ENCODE results near the gene NBPF12. TPM values are rescaled to one million over a fixed set of nuclear protein-coding genes. Genes with fewer than 3 reads are reported as not detected.
"Not testable (repeated sequence)": the region's sequence is repeated elsewhere in the genome, so short reads cannot be mapped to it uniquely, and the experiment has no call there.

The NBPF12 gene, protein sequence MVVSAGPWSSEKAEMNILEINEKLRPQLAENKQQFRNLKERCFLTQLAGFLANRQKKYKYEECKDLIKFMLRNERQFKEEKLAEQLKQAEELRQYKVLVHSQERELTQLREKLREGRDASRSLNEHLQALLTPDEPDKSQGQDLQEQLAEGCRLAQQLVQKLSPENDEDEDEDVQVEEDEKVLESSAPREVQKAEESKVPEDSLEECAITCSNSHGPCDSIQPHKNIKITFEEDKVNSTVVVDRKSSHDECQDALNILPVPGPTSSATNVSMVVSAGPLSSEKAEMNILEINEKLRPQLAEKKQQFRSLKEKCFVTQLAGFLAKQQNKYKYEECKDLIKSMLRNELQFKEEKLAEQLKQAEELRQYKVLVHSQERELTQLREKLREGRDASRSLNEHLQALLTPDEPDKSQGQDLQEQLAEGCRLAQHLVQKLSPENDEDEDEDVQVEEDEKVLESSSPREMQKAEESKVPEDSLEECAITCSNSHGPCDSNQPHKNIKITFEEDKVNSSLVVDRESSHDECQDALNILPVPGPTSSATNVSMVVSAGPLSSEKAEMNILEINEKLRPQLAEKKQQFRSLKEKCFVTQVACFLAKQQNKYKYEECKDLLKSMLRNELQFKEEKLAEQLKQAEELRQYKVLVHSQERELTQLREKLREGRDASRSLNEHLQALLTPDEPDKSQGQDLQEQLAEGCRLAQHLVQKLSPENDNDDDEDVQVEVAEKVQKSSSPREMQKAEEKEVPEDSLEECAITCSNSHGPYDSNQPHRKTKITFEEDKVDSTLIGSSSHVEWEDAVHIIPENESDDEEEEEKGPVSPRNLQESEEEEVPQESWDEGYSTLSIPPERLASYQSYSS (N-terminal part only)
- 10 to 100 TPM in 1 of 2 donors, 1 to 10 TPM in 1; 8.9 to 16.4 TPM for total RNA-seq

DNA sequence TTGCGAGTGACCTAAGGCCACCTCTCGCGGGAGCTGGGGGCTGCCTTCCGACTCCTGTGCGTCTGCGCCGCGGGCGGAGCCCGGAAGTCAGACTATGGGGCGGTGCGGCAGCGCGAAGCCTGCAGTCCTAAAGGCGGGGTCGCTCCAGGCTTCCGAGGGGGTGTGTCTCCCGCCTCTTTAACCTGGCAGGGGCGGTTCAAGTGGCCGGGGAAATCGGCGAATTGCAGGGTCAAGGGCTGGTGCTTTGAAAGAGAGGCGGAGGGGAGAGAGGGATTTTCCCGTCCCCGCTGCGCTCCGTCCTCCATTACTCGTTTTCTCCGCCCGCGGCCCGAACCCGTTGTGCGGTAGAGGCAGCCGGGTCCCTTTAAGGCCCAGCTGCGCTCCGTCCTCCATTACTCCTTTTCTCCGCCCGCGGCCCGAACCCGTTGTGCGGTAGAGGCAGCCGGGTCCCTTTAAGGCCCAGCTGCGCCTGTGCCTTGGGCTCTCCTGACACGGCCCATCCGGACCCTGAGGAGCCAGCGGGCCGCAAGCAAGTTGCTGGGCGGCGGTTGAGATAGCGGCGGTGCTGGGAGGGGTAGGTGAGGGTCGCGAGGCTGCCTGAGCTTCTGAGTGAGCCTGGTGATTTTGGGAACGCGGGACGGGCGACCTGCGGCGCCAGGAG is at the start of gene NBPF12:
Gene NBPF12, plus strand, starts transcription at position 83 of the 661 bp plus-strand sequence. CDS start 21,820 bp downstream, outside the sequence.
- H3K9me3 Mint-ChIP-seq; H3K27me3 Mint-ChIP-seq; H3K4me1 Mint-ChIP-seq; H3K36me3 Mint-ChIP-seq (ENCODE audit: low read depth): not testable (repeated sequence)
- peak; percentile 97 for ATAC-seq (replicated peaks)
- H3K4me3 Mint-ChIP-seq: peak within 1 kb of the TSS; percentile 78
- H3K27ac Mint-ChIP-seq: peak within 1 kb of the TSS; percentile 82

DNA sequence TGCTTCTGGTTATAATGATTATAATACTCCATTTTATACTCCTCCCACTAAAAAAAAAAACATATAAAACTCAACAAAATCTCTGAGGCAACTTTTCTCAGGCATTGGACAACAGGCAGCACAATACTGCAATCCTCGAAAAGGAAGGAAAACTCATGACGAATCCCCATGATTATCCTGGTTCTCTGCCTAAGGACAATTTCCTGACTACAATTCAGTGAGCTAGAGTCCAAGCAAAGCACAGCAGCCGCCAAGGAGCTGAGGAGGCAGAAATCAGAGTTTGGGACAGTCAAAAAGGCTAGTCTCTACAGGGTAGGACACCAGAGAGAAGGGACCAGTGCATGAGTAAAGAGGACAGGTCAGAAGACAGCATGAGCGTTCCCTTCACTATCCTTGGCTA is 46.8 kb upstream of the NBPF12 start:
- not testable (repeated sequence) for H3K9me3 Mint-ChIP-seq; ATAC-seq (replicated peaks); H3K4me3 Mint-ChIP-seq; H3K27me3 Mint-ChIP-seq; H3K27ac Mint-ChIP-seq; H3K4me1 Mint-ChIP-seq; H3K36me3 Mint-ChIP-seq (ENCODE audit: low read depth)

DNA sequence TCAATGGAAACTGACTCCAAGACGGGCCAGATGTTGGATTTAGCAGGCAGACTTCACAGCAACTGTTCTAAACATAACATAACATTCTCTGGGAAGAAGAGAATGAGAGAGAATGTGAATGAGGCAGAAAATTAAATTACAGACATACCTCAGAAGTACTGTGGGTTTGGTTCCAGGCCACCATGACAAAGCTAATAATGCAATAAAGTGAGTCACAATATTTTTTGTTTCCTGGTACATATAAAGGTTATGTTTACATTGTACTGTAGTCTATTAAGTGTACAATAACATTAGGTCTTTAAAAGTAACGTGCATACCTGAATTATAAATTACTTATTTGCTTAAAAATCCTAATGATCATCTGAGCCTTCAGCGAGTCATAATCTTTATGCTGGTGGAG is 45.8 kb upstream of the NBPF12 start:
- ATAC-seq (replicated peaks); H3K4me3 Mint-ChIP-seq; H3K4me1 Mint-ChIP-seq; H3K9me3 Mint-ChIP-seq; H3K36me3 Mint-ChIP-seq (ENCODE audit: low read depth); H3K27ac Mint-ChIP-seq; H3K27me3 Mint-ChIP-seq: not testable (repeated sequence)

DNA sequence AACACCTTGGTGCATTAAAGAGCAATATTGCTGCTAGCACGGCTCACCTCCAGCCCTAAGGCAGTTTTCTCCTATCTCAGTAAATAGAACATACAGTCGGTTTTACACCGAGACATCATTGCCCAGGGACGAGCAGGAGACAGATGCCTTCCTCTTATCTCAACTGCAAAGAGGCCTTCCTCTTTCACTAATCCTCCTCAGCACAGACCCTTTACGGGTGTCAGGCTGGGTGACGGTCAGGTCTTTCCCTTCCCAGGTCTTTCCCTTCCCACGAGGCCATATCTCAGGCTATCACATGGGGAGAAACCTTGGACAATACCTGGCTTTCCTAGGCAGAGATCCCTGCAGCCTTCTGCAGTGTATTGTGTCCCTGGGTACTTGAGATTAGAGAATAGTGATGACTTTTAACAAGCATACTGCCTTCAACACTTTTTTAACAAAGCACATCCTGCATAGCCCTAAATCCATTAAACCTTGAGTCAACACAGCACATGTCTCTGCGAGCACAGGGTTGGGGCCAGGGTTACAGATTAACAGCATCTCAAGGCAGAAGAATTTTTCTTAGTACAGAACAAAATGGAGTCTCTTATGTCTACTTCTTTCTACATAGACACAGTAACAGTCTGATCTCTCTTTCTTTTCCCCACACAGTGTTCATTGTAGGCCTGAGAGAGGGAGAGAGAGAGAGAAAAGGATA is 30.4 kb upstream of the NBPF12 start:
- H3K36me3 Mint-ChIP-seq (ENCODE audit: low read depth); H3K4me1 Mint-ChIP-seq; H3K27ac Mint-ChIP-seq; H3K4me3 Mint-ChIP-seq; H3K9me3 Mint-ChIP-seq; H3K27me3 Mint-ChIP-seq; ATAC-seq (replicated peaks): not testable (repeated sequence)

DNA sequence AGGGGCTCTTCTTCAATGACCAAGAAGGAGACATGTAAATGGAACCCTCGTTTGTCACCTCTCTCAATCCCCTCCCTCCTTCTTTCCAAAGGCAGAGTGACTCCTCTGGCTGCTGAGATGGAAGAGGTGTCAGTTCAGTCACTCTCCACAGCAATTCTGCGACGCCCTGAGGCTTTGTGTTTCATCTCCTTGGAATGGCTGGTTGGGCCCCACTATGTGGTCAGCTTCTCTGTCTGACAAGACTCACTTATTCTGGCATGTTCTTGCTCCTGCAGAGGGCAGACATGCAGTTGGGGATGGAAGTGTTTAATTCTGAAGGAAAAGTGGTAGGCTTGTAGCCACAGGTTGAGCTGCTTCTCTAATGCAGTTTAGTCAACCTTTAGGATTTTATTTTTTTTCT is 25.1 kb upstream of the NBPF12 start:
- H3K4me1 Mint-ChIP-seq; H3K36me3 Mint-ChIP-seq (ENCODE audit: low read depth); H3K4me3 Mint-ChIP-seq; H3K27ac Mint-ChIP-seq; ATAC-seq (replicated peaks); H3K9me3 Mint-ChIP-seq; H3K27me3 Mint-ChIP-seq: not testable (repeated sequence)

DNA sequence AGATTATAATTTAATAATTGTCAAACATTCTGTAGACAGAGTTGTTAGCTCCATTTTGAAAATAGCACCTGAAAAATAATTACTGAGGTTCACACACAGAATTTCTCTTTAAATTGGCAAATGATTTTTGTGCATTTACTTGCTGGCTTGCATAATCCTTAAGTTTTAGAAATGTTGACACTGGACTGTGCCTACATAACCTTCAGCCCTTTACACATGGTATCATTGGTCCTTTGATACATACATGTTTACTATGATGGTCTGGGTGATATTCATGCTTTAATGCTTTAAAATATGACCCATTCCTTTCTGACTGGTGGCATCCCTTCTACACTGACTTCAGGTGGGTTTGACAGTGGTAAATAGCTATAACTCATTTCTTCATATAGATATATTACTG is 17.3 kb upstream of the NBPF12 start:
- ATAC-seq (replicated peaks); H3K27me3 Mint-ChIP-seq; H3K4me1 Mint-ChIP-seq; H3K36me3 Mint-ChIP-seq (ENCODE audit: low read depth); H3K4me3 Mint-ChIP-seq; H3K9me3 Mint-ChIP-seq; H3K27ac Mint-ChIP-seq: not testable (repeated sequence)

DNA sequence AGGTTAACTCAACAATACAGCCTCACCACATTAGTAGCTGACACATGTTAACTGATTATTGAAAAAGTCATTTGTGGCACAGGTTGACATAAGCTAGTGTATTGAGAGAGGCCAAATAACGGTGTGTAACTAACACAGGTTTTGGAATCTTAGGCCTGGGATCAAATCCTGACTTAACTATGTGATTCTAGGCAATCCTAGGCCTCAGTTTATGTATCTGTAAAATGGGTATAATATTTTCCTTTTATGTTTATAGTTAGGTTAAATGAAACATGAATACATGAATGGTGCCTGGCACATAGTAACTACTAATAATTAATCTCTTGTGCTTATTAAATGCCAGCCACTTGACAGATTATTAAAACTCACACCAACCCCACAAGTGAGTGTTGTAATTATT is 15.5 kb upstream of the NBPF12 start:
- ATAC-seq (replicated peaks): not testable (repeated sequence)

DNA sequence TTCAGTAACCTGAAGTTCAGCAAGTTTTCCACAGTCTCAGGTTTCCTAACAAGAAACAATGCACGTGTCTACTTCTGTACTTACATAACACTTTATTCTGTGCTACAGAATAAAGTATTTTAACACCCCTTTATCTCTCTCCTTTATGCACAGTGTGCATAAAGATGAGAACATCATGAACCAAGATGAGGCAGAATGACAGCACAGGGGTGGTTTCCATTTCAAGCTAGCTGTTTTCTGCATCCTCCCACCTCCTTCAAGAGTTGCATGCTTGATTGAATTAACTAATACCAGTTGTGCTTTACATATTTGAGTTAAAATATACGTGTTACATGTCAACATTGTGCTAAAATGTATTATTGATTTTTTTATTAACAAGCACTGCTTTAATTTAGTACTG is 14.0 kb upstream of the NBPF12 start:
- not testable (repeated sequence) for H3K4me3 Mint-ChIP-seq; H3K27ac Mint-ChIP-seq; H3K9me3 Mint-ChIP-seq; H3K27me3 Mint-ChIP-seq; ATAC-seq (replicated peaks); H3K4me1 Mint-ChIP-seq; H3K36me3 Mint-ChIP-seq (ENCODE audit: low read depth)

More for the DNA sequence above, 15.5 kb upstream of the NBPF12 start:
- not testable (repeated sequence) for H3K4me3 Mint-ChIP-seq; H3K27me3 Mint-ChIP-seq; H3K9me3 Mint-ChIP-seq; H3K27ac Mint-ChIP-seq; H3K4me1 Mint-ChIP-seq; H3K36me3 Mint-ChIP-seq (ENCODE audit: low read depth)

DNA sequence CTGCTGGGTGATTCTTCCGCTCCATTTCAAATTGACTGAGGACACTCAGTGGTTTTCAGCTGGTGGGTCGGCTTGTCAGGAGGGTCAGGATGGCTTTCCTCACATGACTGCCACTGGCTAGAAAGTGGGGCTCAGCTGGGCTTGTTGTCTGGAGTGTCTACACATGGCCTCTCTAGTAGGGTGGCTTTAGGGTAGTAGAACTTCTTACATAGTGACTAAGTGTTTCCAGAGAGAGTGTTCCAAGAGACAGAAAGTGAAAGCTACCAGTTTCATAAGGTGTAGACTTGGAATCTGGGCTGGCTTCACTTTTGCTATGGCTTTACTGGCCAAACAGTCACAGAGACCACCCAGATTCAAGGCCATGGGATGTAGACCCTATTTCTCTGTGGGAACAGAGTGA is 11.7 kb upstream of the NBPF12 start:
- ATAC-seq (replicated peaks); H3K9me3 Mint-ChIP-seq; H3K4me1 Mint-ChIP-seq; H3K4me3 Mint-ChIP-seq; H3K27me3 Mint-ChIP-seq; H3K36me3 Mint-ChIP-seq (ENCODE audit: low read depth); H3K27ac Mint-ChIP-seq: not testable (repeated sequence)

DNA sequence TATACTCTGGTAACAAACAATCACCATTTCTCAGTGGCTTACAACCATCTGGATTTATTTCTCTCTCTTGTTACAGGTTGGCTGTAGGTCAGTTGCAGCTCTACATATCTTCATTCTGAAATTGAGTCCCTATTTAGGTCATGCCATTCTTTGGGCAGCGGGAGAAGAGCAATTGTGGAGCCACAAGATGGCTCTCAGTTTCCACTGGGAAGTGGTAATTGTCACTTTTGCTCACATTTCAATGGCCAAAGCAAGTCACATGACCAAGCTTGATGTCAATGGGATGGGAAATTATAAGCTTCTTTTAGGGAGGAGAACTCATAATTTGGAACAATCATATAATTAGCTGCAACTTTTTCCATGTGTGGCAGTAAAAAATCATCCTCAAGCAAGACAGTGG is 7.9 kb upstream of the NBPF12 start:
- H3K27ac Mint-ChIP-seq; H3K9me3 Mint-ChIP-seq; H3K4me1 Mint-ChIP-seq; H3K36me3 Mint-ChIP-seq (ENCODE audit: low read depth); H3K27me3 Mint-ChIP-seq; ATAC-seq (replicated peaks); H3K4me3 Mint-ChIP-seq: not testable (repeated sequence)

DNA sequence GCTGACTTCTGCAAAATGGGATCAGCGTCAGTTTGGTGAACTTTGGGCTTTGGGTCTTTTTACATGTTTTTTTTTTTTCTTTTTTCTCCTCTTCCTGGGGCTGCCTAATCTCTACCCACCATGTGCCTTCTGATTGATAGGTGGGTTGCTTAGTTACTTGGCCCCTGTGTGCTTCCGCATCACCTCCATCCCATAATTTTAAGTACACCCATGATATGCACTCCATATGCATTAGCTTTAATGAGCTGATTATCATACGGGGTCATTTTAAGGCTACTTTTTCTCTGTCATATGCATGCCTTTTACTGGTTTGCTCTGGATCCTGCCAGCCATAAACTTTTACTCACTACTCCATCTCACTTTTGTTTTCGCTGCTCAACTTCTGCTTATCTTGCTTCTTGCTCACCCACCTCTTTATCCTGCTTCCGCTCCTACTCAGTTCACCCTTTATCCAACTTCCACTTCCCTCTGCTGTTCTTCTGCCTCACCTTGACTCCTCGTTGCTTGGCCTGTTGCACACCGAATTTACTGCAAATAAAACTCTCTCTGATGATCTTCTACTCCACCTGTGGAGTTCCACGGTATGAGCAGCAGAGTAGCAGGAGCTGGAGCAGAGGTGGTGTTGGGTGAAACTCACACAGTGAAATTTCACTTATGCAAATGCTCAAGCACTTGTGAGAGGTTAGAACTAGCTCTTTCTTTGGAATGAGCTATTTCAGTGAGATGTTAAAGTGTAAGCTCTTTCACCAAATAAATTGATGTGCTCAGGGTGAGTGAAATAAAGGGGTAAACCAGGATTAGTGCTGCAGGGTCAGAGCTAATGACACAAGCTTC is 3.5 kb upstream of the NBPF12 start:
- H3K27me3 Mint-ChIP-seq; ATAC-seq (replicated peaks); H3K36me3 Mint-ChIP-seq (ENCODE audit: low read depth); H3K4me1 Mint-ChIP-seq; H3K27ac Mint-ChIP-seq; H3K9me3 Mint-ChIP-seq: not testable (repeated sequence)
- peak overlapping the region; percentile 18 for H3K4me3 Mint-ChIP-seq

DNA sequence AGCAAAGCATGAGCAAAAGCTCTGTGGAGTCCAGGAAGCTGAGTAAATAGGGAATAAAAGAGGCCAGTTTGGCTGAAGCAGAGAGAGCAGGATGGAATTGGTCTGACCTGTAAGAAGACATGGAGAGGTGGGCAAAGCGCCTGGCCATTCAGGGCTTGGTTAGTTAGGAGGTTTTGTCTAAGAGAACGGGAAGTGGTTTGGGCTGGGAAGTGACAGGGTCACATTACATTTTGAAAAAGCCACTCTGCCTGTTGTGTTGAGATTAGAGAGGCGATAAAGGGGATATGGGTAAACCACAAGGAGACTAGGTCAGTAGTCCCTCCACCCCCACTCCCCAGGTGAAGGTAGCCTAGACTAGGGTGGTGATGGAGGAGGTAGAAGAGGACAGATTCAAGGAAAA is 662 bp upstream of the NBPF12 start:
- ATAC-seq (replicated peaks); H3K9me3 Mint-ChIP-seq; H3K36me3 Mint-ChIP-seq (ENCODE audit: low read depth); H3K27me3 Mint-ChIP-seq; H3K27ac Mint-ChIP-seq; H3K4me1 Mint-ChIP-seq: not testable (repeated sequence)
- H3K4me3 Mint-ChIP-seq: peak overlapping the region; percentile 56

DNA sequence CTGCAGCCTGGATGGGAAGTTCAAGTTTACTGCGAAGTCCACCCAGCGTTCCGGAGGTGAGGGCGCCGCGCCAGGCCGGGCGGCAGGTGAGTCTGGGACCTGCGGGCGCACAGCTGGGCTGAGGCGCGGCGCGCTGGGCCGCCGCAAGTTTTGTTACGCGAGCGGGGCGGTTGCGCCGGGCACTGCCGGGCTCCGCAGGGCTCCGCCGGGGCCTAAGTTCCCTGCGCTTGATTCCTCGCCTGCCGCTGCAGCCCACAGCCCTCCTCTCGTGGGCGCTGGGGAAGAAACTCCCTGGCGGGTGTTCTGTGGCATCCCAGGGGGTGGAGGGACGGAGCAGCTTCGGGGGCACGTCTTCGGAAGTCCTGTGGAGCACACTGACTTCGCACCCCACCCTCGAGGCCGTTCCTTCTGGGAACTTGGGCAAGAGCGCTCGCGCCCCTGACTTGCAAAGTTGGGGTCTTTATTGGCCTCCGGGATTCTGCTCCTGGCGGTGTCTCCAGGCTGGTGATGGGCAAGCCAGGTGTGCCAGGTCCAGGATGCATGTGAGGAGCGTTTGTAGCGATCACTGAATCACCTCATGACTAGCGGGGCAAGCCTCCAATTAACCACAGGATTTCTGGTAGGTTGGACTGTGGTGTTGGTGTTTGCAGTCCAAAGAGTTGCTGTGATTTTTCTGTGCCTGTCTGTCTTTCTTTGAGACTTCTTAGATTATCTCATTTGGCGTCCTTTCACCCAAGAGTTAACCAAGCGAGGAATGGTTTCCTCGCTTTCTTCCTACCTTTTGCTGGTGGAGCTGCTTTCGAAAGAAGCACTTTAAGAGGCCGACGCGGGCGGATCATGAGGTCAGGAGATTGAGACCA is 1.0 kb downstream of the NBPF12 start:
- peak; percentile 52 for ATAC-seq (replicated peaks)
- H3K36me3 Mint-ChIP-seq (ENCODE audit: low read depth); H3K4me1 Mint-ChIP-seq; H3K27me3 Mint-ChIP-seq; H3K9me3 Mint-ChIP-seq; H3K27ac Mint-ChIP-seq: not testable (repeated sequence)
- H3K4me3 Mint-ChIP-seq: peak overlapping the region; percentile 78
